ENCODE measurements around the gene REST. TPM values are rescaled to one million over a fixed set of nuclear protein-coding genes. Genes with fewer than 3 reads are reported as not detected.
A peak's percentile ranks its signal among the peaks of the same experiment; 100 is the strongest.

Gene REST
- total and polyA plus RNA-seq, 2 of the 8 experiments (the other 6 are each of a cell fraction or from before 2014, with no cell fraction given): 10.2 to 66.3 TPM

GRCh38 chr4:56907489-56908205, at the start of gene REST (continued):
- TF ChIP-seq SIRT6 (IDR thresholded peaks at IDR 0.05; ENCODE audit: low read length) (no peak), FOSL1 (IDR thresholded peaks at IDR 0.05; ENCODE audit: insufficient read depth, low read depth, low read length) (no peak), HDAC2 (IDR thresholded peaks at IDR 0.05; ENCODE audit: borderline replicate concordance in 1 of 2, low read depth in 2 of 2, low read length in 2 of 2) (peak; percentile 23 to 87; a peak in 2 of 4 replicates), JUN (IDR thresholded peaks at IDR 0.05; ENCODE audit: low read depth, low read length) (no peak), CHD2 (IDR thresholded peaks at IDR 0.05; ENCODE audit: low read length) (no peak)

Measured in H1 (cell line).